ENCODE data around the gene LRRC47.

DNA sequence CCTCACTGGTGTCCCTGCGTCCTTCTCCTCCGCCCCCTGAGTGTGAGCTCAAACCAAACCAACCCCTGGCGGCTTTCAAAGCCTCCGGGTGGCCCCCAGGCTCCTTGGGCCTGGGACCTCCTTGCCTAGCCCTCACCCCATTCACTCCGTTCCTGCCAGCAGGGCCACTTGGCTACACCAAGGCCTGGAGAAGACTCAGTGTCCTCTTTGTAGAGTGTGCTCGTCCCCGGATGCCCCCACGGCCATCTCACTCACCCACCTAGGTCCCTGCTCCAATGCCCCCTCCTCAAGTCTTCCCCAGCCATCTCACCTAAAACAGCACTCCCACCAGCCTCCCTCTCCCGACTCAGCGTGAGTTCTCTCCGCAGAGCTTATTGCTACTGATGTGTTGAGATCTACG, 51.2 kb downstream of the LRRC47 start:
- TF ChIP-seq, protein P1, sequence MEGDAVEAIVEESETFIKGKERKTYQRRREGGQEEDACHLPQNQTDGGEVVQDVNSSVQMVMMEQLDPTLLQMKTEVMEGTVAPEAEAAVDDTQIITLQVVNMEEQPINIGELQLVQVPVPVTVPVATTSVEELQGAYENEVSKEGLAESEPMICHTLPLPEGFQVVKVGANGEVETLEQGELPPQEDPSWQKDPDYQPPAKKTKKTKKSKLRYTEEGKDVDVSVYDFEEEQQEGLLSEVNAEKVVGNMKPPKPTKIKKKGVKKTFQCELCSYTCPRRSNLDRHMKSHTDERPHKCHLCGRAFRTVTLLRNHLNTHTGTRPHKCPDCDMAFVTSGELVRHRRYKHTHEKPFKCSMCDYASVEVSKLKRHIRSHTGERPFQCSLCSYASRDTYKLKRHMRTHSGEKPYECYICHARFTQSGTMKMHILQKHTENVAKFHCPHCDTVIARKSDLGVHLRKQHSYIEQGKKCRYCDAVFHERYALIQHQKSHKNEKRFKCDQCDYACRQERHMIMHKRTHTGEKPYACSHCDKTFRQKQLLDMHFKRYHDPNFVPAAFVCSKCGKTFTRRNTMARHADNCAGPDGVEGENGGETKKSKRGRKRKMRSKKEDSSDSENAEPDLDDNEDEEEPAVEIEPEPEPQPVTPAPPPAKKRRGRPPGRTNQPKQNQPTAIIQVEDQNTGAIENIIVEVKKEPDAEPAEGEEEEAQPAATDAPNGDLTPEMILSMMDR (IDR thresholded peaks at IDR 0.05; ENCODE audit: low read length): no peak
- TF ChIP-seq EZH2phosphoT487 (IDR thresholded peaks at IDR 0.05; ENCODE audit: low read length) (no peak), EZH2 (optimal IDR thresholded peaks at IDR 0.05; ENCODE audit: low read depth, low read length) (no peak)
